ENCODE measurements around the gene SHQ1. TPM values are rescaled to one million over a fixed set of nuclear protein-coding genes. Genes with fewer than 3 reads are reported as not detected.

The SHQ1 gene
- total and polyA plus RNA-seq, 4 donors, result 7.3 to 25.0 (median 16.0) TPM

GRCh38 chr3:72768006-72768441 is 80.2 kb downstream of the SHQ1 start:
- Histone ChIP-seq H3K9ac (ENCODE audit: insufficient read depth in 1 of 2, low read length in 2 of 2) (no peak overlapping the region), H3K27me3 (ENCODE audit: control insufficient read depth in 3 of 3, insufficient read depth in 3 of 3, low read length in 2 of 3) (no peaks in the 10 kb centered on the region), H3K27ac (ENCODE audit: low read depth in 1 of 2, low read length in 1 of 2) (no peak overlapping the region), H3K4me3 (no peak overlapping the region), H3K4me1 (ENCODE audit: control insufficient read depth in 5 of 5, insufficient read depth in 5 of 5, low read length in 5 of 5) (peaks cover 0 to 13% (median 6%) of the 10 kb centered on the region in 5 donors), H3K36me3 (ENCODE audit: control insufficient read depth in 4 of 4, insufficient read depth in 4 of 4, low read length in 4 of 4) (peaks cover 0 to 8% (median 4%) of the 10 kb centered on the region in 4 donors), H3K9me3 (ENCODE audit: control insufficient read depth in 4 of 4, insufficient read depth in 3 of 4, low read length in 3 of 4) (no peaks in the 10 kb centered on the region)
- DNase-seq (peak in 2 of 3 donors; percentile 21 to 46), ATAC-seq (ENCODE audit: insufficient read depth, low FRiP score) (no peak)
- 72% methylated on average over 5 of the region's 5 CpGs for WGBS, 2 donors
- no peak for TF ChIP-seq CTCF (IDR thresholded peaks at IDR 0.05; ENCODE audit: control extremely low read depth, extremely low read depth)

GRCh38 chr3:72766866-72767265 is 81.4 kb downstream of the SHQ1 start:
- peaks cover 0 to 6% (median 4%) of the 10 kb centered on the region in 4 donors for H3K36me3 ChIP-seq (ENCODE audit: control insufficient read depth in 4 of 4, insufficient read depth in 4 of 4, low read length in 4 of 4)
- no peak overlapping the region for H3K9ac ChIP-seq (ENCODE audit: insufficient read depth in 1 of 2, low read length in 2 of 2)
- DNase-seq, result no peak
- 93 to 94% methylated on average over 5 of the region's 5 CpGs for WGBS, 2 donors
- H3K27me3 ChIP-seq (ENCODE audit: control insufficient read depth in 3 of 3, insufficient read depth in 3 of 3, low read length in 2 of 3), result no peaks in the 10 kb centered on the region
- no peak for TF ChIP-seq CTCF (IDR thresholded peaks at IDR 0.05; ENCODE audit: control extremely low read depth, extremely low read depth)
- H3K9me3 ChIP-seq (ENCODE audit: control insufficient read depth in 4 of 4, insufficient read depth in 3 of 4, low read length in 3 of 4), result no peaks in the 10 kb centered on the region
- H3K4me3 ChIP-seq, result no peak overlapping the region
- ATAC-seq (ENCODE audit: insufficient read depth, low FRiP score), result no peak
- no peak overlapping the region for H3K27ac ChIP-seq (ENCODE audit: low read depth in 1 of 2, low read length in 1 of 2)
- H3K4me1 ChIP-seq (ENCODE audit: control insufficient read depth in 5 of 5, insufficient read depth in 5 of 5, low read length in 5 of 5), result peaks cover 0 to 13% (median 6%) of the 10 kb centered on the region in 5 donors

GRCh38 chr3:72763751-72764440 is 84.3 kb downstream of the SHQ1 start:
- H3K9me3 ChIP-seq (ENCODE audit: control insufficient read depth in 4 of 4, insufficient read depth in 3 of 4, low read length in 3 of 4), result no peaks in the 10 kb centered on the region
- peaks cover 0 to 13% (median 6%) of the 10 kb centered on the region in 5 donors for H3K4me1 ChIP-seq (ENCODE audit: control insufficient read depth in 5 of 5, insufficient read depth in 5 of 5, low read length in 5 of 5)
- no peak overlapping the region for H3K9ac ChIP-seq (ENCODE audit: insufficient read depth in 1 of 2, low read length in 2 of 2)
- whole genome bisulfite sequencing, 2 donors, result 78 to 88% methylated on average over 8 of the region's 8 CpGs
- no peak for ATAC-seq (ENCODE audit: insufficient read depth, low FRiP score)
- TF ChIP-seq CTCF (IDR thresholded peaks at IDR 0.05; ENCODE audit: control extremely low read depth, extremely low read depth), result no peak
- DNase-seq, result no peak
- H3K27me3 ChIP-seq (ENCODE audit: control insufficient read depth in 3 of 3, insufficient read depth in 3 of 3, low read length in 2 of 3), result no peaks in the 10 kb centered on the region
- no peak overlapping the region for H3K27ac ChIP-seq (ENCODE audit: low read depth in 1 of 2, low read length in 1 of 2)
- H3K4me3 ChIP-seq, result no peak overlapping the region
- peaks cover 0 to 9% (median 4%) of the 10 kb centered on the region in 4 donors for H3K36me3 ChIP-seq (ENCODE audit: control insufficient read depth in 4 of 4, insufficient read depth in 4 of 4, low read length in 4 of 4)
